HG03342 (cell line): ENCODE data around the gene HSPG2.

Experiments
- ATAC-seq: cut with Tn5 transposase; IDR thresholded peaks from one replicate; pipeline ENCODE4 v1.9.1; 2021; ENCODE audit warnings: mild to moderate bottlenecking, moderate library complexity; ENCODE audit not compliant: unreplicated experiment

The HSPG2 gene

GRCh38 chr1:21774835-21775549, 162.1 kb downstream of the HSPG2 start:
- no peak for ATAC-seq

DNA sequence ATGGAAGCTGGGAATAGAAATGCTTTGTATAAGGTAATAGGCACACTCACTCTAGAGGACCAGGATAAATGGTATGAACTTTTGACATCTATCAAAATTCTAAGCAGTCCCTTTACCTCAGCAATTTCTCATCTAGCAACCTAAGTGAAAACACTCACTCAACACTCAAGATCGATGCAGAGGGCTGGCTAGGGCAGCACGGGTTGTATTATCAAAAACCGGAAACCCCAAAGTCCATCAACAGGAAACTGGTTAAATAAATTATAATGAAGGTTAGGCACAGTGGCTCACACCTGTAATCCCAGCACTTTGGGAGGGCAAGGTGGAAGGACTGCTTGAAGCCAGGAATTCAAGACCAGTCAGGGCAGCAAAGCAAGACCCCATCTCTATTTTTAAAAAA, 163.5 kb downstream of the HSPG2 start:
- ATAC-seq: no peak
